H1 (cell line): ENCODE measurements around the gene SPSB3. TPM values are rescaled to one million over a fixed set of nuclear protein-coding genes. Genes with fewer than 3 reads are reported as not detected.

ENCODE experiments used
- CTCF ChIA-PET: fragments of 300-600 bp; sonication (Branson Sonifier 250); formaldehyde crosslinking; loops from one replicate; lab custom pipeline; 2021; ENCODE audit not compliant: partially characterized antibody; lab: Charles Lee
- POLR2A ChIA-PET: fragments of 300-600 bp; sonication (Branson Sonifier 250); formaldehyde crosslinking; loops from one replicate; lab custom pipeline; 2021; ENCODE audit warnings: inconsistent platforms; ENCODE audit not compliant: partially characterized antibody; lab: Charles Lee
- DNase-seq, 2 experiments: peaks; one replicate each; pipeline versions ENCODE4 v3.0.0 to v3.0.0-alpha.2; 2010 to 2022; ENCODE audit warnings: low spot score in 2 of 2, low read depth in 1 of 2, mixed read lengths in 1 of 2
- FAIRE-seq: peaks from 2 replicates; lab custom pipeline; 2011; peaks lifted over from hg19 to GRCh38; lab: Jason Lieb, UNC
- H2AFZ ChIP-seq: 2 replicates; pipeline ENCODE4 v1.8.1; 2012; ENCODE audit warnings: low read length, inconsistent platforms
- H2AK5ac ChIP-seq: 2 replicates; pipeline ENCODE4 v1.6.1; 2013; ENCODE audit warnings: low read depth, low read length
- H2BK120ac ChIP-seq: replicated peaks from 2 replicates; pipeline ENCODE3; 2013; ENCODE audit warnings: low read depth, low read length, inconsistent platforms
- H2BK12ac ChIP-seq: 2 replicates; pipeline ENCODE4 v1.6.1; 2013; ENCODE audit warnings: low read depth, low read length
- H2BK15ac ChIP-seq: 2 replicates; pipeline ENCODE4 v1.6.1; 2013; ENCODE audit warnings: low read length
- H2BK20ac ChIP-seq: 2 replicates; pipeline ENCODE4 v1.6.1; 2013; ENCODE audit warnings: low read length
- H2BK5ac ChIP-seq: 2 replicates; pipeline ENCODE4 v1.6.1; 2013; ENCODE audit warnings: low read depth, low read length
- H3K14ac ChIP-seq: 2 replicates; pipeline ENCODE4 v1.6.1; 2013; ENCODE audit warnings: inconsistent platforms; ENCODE audit not compliant: insufficient read length
- H3K18ac ChIP-seq: 2 replicates; pipeline ENCODE4 v1.6.1; 2013; ENCODE audit warnings: low read length; ENCODE audit errors: extremely low read depth
- H3K23ac ChIP-seq: 2 replicates; pipeline ENCODE4 v1.6.1; 2013; ENCODE audit warnings: inconsistent platforms; ENCODE audit not compliant: insufficient read length
- H3K23me2 ChIP-seq: 2 replicates; pipeline ENCODE4 v1.6.1; 2013; ENCODE audit warnings: low read depth, low read length
- H3K27ac ChIP-seq: 2 replicates; pipeline ENCODE4 v1.6.1; 2011; ENCODE audit warnings: low read depth, low read length, inconsistent platforms
- H3K27me3 ChIP-seq, 4 experiments: replicated peaks in 1 of 4; 1 replicate in 1 of 4; 2 replicates in 3 of 4; pipeline versions ENCODE4 v1.6.1 to v1.8.1; 2011 to 2013; ENCODE audit warnings: low read length in 3 of 4, mild to moderate bottlenecking in 3 of 4, inconsistent platforms in 2 of 4, mixed read lengths in 2 of 4, moderate library complexity in 1 of 4; ENCODE audit not compliant: control insufficient read depth in 3 of 4, insufficient read depth in 3 of 4; ENCODE audit errors: extremely low read depth in 1 of 4
- H3K36me3 ChIP-seq, 4 experiments: 2 replicates each; pipeline versions ENCODE4 v1.6.1 to v1.8.1; 2011 to 2013; ENCODE audit warnings: mild to moderate bottlenecking in 4 of 4, low read length in 3 of 4, moderate library complexity in 2 of 4, control low read depth in 1 of 4, inconsistent platforms in 1 of 4; ENCODE audit not compliant: insufficient read depth in 4 of 4, control insufficient read depth in 2 of 4
- H3K4ac ChIP-seq: replicated peaks from 2 replicates; pipeline ENCODE3; 2013; ENCODE audit warnings: low read length, low read depth, mixed read lengths, inconsistent platforms; ENCODE audit not compliant: insufficient read length
- H3K4me1 ChIP-seq, 4 experiments: replicated peaks in 1 of 4; 1 replicate in 1 of 4; 2 replicates in 3 of 4; pipeline versions ENCODE4 v1.6.1 to v1.8.1; 2011 to 2013; ENCODE audit warnings: low read length in 3 of 4, inconsistent platforms in 2 of 4, mixed read lengths in 1 of 4; ENCODE audit not compliant: insufficient read depth in 4 of 4, control insufficient read depth in 3 of 4
- H3K4me2 ChIP-seq, 2 experiments: 2 replicates each; pipeline versions ENCODE4 v1.6.1 to v1.8.1; 2011 to 2013; ENCODE audit warnings: low read depth in 2 of 2, low read length in 2 of 2, control low read depth in 1 of 2, inconsistent platforms in 1 of 2, mild to moderate bottlenecking in 1 of 2; ENCODE audit not compliant: insufficient read depth in 1 of 2
- H3K4me3 ChIP-seq, 4 experiments: fragments of 200-600, 300-600 bp in 1 of 4; sonication (generic), shearing (Covaris generic), sonication (Bioruptor Twin) in 1 of 4; 2 replicates each; pipeline versions ENCODE4 v1.5.1 to v1.8.1; 2011 to 2016; ENCODE audit warnings: low read length in 4 of 4, low read depth in 3 of 4, control low read depth in 2 of 4, inconsistent platforms in 2 of 4, mild to moderate bottlenecking in 2 of 4, mixed read lengths in 1 of 4, moderate library complexity in 1 of 4; ENCODE audit not compliant: insufficient read depth in 2 of 4; ENCODE audit errors: extremely low read depth in 1 of 4
- H3K56ac ChIP-seq: replicated peaks from 2 replicates; pipeline ENCODE3; 2013; ENCODE audit warnings: low read depth, mild to moderate bottlenecking, mixed read lengths, low read length, inconsistent platforms; ENCODE audit not compliant: insufficient read length
- H3K79me1 ChIP-seq: 2 replicates; pipeline ENCODE4 v1.6.1; 2013; ENCODE audit warnings: low read depth, low read length, control low read depth
- H3K79me2 ChIP-seq, 2 experiments: 2 replicates each; pipeline versions ENCODE4 v1.6.1 to v1.8.1; 2012 to 2013; ENCODE audit warnings: low read length in 2 of 2, mild to moderate bottlenecking in 2 of 2, inconsistent platforms in 1 of 2; ENCODE audit not compliant: insufficient read depth in 2 of 2, control insufficient read depth in 1 of 2
- H3K9ac ChIP-seq, 4 experiments: replicated peaks in 1 of 4; 1 replicate in 1 of 4; 2 replicates in 3 of 4; pipeline versions ENCODE4 v1.6.1 to v1.8.1; 2011 to 2013; ENCODE audit warnings: low read depth in 3 of 4, low read length in 3 of 4, control low read depth in 2 of 4, mild to moderate bottlenecking in 2 of 4, moderate library complexity in 2 of 4, inconsistent platforms in 1 of 4; ENCODE audit errors: extremely low read depth in 1 of 4
- H3K9me3 ChIP-seq, 2 experiments: 2 replicates each; pipeline versions ENCODE4 v1.6.1 to v1.8.1; 2012 to 2013; ENCODE audit warnings: mild to moderate bottlenecking in 2 of 2, moderate library complexity in 2 of 2, control low read depth in 1 of 2, inconsistent platforms in 1 of 2, low read depth in 1 of 2, low read length in 1 of 2, mixed read lengths in 1 of 2; ENCODE audit not compliant: insufficient read depth in 2 of 2
- H4K20me1 ChIP-seq, 2 experiments: replicated peaks in 1 of 2; 2 replicates each; pipeline versions ENCODE3 to v1.8.1; 2011 to 2013; ENCODE audit warnings: inconsistent platforms in 2 of 2, low read length in 2 of 2, mild to moderate bottlenecking in 1 of 2; ENCODE audit not compliant: insufficient read depth in 2 of 2, control insufficient read depth in 1 of 2
- H4K5ac ChIP-seq: 2 replicates; pipeline ENCODE4 v1.6.1; 2013; ENCODE audit warnings: low read length, low read depth, mixed read lengths, inconsistent platforms; ENCODE audit not compliant: insufficient read length
- H4K8ac ChIP-seq: 2 replicates; pipeline ENCODE4 v1.8.0; 2013; ENCODE audit warnings: mild to moderate bottlenecking, moderate library complexity, low read length, inconsistent platforms; ENCODE audit not compliant: insufficient read depth; ENCODE audit errors: extremely low read depth
- H4K91ac ChIP-seq: replicated peaks from 2 replicates; pipeline ENCODE3; 2013; ENCODE audit warnings: low read length, mixed read lengths, inconsistent platforms; ENCODE audit not compliant: insufficient read length
- CEBPB ChIP-seq: IDR thresholded peaks from 2 replicates; pipeline ENCODE4 v1.6.1; 2012; ENCODE audit warnings: low read depth, low read length
- CTBP2 ChIP-seq: IDR thresholded peaks from 2 replicates; pipeline ENCODE4 v1.7.0; 2011; ENCODE audit warnings: borderline replicate concordance, mild to moderate bottlenecking, moderate library complexity, mixed read lengths, low read length; ENCODE audit not compliant: insufficient read depth, insufficient read length
- FOSL1 ChIP-seq: IDR thresholded peaks from 2 replicates; pipeline ENCODE4 v1.6.1; 2011; ENCODE audit warnings: mild to moderate bottlenecking, low read depth, low read length, moderate library complexity; ENCODE audit not compliant: insufficient read depth
- SAP30 ChIP-seq: fragments of 300-600 bp; sonication (generic); IDR thresholded peaks from 2 replicates; pipeline ENCODE4 v1.7.1; 2012; ENCODE audit warnings: low read length, moderate library complexity, mild to moderate bottlenecking, inconsistent platforms; ENCODE audit not compliant: insufficient read depth, insufficient replicate concordance
- WGBS, 2 experiments: shearing (Covaris generic) in 1 of 2; methylation state at CpG; one replicate each; pipeline versions ENCODE4 v1.1.6 to v1.1.7; 2013 to 2015; ENCODE audit warnings: low lambda C conversion rate in 2 of 2, mixed read lengths in 2 of 2, inconsistent platforms in 1 of 2, low coverage in 1 of 2, missing lambda C conversion rate in 1 of 2; ENCODE audit not compliant: insufficient replicate concordance in 2 of 2, insufficient coverage in 1 of 2, insufficient read length in 1 of 2; ENCODE audit errors: extremely low coverage in 1 of 2, missing lambda C conversion rate in 1 of 2; 5-methylcytosine and 5-hydroxymethylcytosine counted together
- polyA plus RNA-seq, 7 experiments: library from polyadenylated mRNA; depleted of rRNA in 3 of 7; stranded (reverse) in 5 of 7; unstranded in 2 of 7; fragments of >200 nt in 5 of 7; fragments of 200-250 nt in 2 of 7; gene quantifications; 1 replicate in 5 of 7; 2 replicates in 1 of 7; 4 replicates in 1 of 7; pipeline versions ENCODE4 v1.2.1 to v1.2.3, GENCODE V29; 2011 to 2013; ENCODE audit warnings: missing spikeins in 2 of 7, mixed read lengths in 2 of 7
- total RNA-seq: library from RNA; stranded (reverse); fragmentation: NEBNext Ultra II Directional; extraction: Animal tissue kit (Norgen Biotek cat#: 25700); gene quantifications from 2 replicates; pipeline ENCODE4 v1.2.1, GENCODE V29; 2021

The SPSB3 gene
- total and polyA plus RNA-seq, 2 of the 8 experiments (the other 6 are each of a cell fraction or from before 2014, with no cell fraction given), result 22.5 to 37.8 TPM

GRCh38 chr16:1784977-1785845 is 2.8 kb upstream of the SPSB3 start:
- Histone ChIP-seq H2BK20ac (no peak overlapping the region), H3K9me3 (no peaks in the 10 kb centered on the region), H2AFZ (no peak overlapping the region), H2BK5ac (no peak overlapping the region), H2BK15ac (no peak overlapping the region), H4K8ac (no peak overlapping the region), H4K5ac (no peak overlapping the region), H3K56ac (no peak overlapping the region), H3K4ac (no peak overlapping the region), H3K9ac (no peak overlapping the region), H3K27me3 (no peaks in the 10 kb centered on the region), H3K4me3 (no peak overlapping the region), H3K4me2 (no peak overlapping the region), H2BK120ac (no peak overlapping the region), H3K79me2 (peaks cover 0 to 35% of the 10 kb centered on the region in 2 experiments; a peak in 3 of 4 replicates), H3K79me1 (peaks cover 16% of the 10 kb centered on the region; the same call in 1 of the 2 replicates), H4K20me1 (peaks cover 20 to 25% of the 10 kb centered on the region in 2 experiments), H3K36me3 (peaks cover 0 to 29% (median 3%) of the 10 kb centered on the region in 4 experiments; a peak in 4 of 8 replicates), H3K23me2 (peaks cover 3% of the 10 kb centered on the region; the same call in 1 of the 2 replicates), H4K91ac (no peak overlapping the region), H2AK5ac (no peak overlapping the region), H3K18ac (no peak overlapping the region), H3K27ac (no peak overlapping the region), H3K4me1 (peaks cover 0 to 7% (median 4%) of the 10 kb centered on the region in 4 experiments; a peak in 5 of 7 replicates), H3K23ac (no peak overlapping the region), H2BK12ac (no peak overlapping the region), H3K14ac (no peak overlapping the region)
- no peak for FAIRE-seq
- DNase-seq, result no peak
- ChIA-PET POLR2A (interaction anchor here (0.7 to 12.0 kb wide), 4 partner anchors 8 to 42 kb away, joined by 4 to 246 read pairs (median 8); partner anchors contain the start of genes EME2, FAHD1, HAGH and MRPS34), CTCF (interaction anchor here (0.5 to 1.4 kb wide), 4 partner anchors 11 to 271 kb away, joined by 3 to 4 read pairs (median 3); partner anchors contain the start of gene FAHD1)
- WGBS, 2 experiments, result 92% methylated on average over 26 of the region's 26 CpGs; no CpG with 5 or more reads in 1 of the 2 experiments
- no peak for TF ChIP-seq CEBPB
- TF ChIP-seq SAP30, result no peak
- no peak for TF ChIP-seq CTBP2
- no peak for TF ChIP-seq FOSL1
